Adrenal gland (tissue), 5 donors: ENCODE data around the gene AP3B2.

Experiments
- POLR2A ChIP-seq, 2 donors: fragments of 450-650 bp; IDR thresholded peaks; one replicate each; pipeline ENCODE4 v1.6.1; 2017; ENCODE audit warnings: antibody characterized with exemption in 2 of 2, mild to moderate bottlenecking in 2 of 2, moderate library complexity in 1 of 2
- TF ChIP-seq, protein P1 (sequence below), 6 experiments: fragments of 450-650 bp in 4 of 6; fragments of 200-600 bp in 2 of 6; sonication (generic) in 1 of 6; IDR thresholded peaks; 1 replicate in 5 of 6; 2 replicates in 1 of 6; pipeline versions ENCODE4 v1.5.1 to v1.8.0; 2016 to 2021; ENCODE audit warnings: antibody characterized with exemption in 6 of 6, mild to moderate bottlenecking in 2 of 6, moderate library complexity in 1 of 6
- donor health status: DM: no; HTN: no; CAD: no.

DNA sequence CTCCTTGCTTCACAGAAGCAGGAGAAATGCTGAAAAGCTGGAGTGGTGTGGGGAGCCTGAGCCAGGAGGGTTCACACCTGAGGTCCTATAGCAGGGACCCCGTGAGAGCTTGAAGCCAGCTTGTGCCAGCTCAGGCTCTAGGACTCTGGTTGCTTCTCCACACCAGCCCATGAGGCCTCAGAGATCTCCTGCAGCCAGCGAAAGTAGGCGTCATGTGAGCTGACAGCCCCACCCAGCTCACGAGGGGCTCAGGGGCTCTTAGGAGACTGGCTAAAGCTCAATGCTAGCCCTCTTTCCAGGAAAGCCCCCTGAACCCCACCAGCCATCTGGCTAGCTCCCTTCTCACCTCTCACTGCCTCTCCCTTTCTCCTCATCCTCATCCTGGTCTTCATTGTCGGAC, 45.7 kb downstream of the AP3B2 start:
- TF ChIP-seq, protein P1, sequence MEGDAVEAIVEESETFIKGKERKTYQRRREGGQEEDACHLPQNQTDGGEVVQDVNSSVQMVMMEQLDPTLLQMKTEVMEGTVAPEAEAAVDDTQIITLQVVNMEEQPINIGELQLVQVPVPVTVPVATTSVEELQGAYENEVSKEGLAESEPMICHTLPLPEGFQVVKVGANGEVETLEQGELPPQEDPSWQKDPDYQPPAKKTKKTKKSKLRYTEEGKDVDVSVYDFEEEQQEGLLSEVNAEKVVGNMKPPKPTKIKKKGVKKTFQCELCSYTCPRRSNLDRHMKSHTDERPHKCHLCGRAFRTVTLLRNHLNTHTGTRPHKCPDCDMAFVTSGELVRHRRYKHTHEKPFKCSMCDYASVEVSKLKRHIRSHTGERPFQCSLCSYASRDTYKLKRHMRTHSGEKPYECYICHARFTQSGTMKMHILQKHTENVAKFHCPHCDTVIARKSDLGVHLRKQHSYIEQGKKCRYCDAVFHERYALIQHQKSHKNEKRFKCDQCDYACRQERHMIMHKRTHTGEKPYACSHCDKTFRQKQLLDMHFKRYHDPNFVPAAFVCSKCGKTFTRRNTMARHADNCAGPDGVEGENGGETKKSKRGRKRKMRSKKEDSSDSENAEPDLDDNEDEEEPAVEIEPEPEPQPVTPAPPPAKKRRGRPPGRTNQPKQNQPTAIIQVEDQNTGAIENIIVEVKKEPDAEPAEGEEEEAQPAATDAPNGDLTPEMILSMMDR (IDR thresholded peaks at IDR 0.05), result no peak
- TF ChIP-seq POLR2A (IDR thresholded peaks at IDR 0.05), result no peak
